Ovary (tissue), 9 donors: ENCODE results near the gene BMX. TPM values are rescaled to one million over a fixed set of nuclear protein-coding genes. Genes with fewer than 3 reads are reported as not detected.

Experiments
- DNase-seq, 5 donors: peaks; one replicate each; pipeline ENCODE4 v3.0.0-alpha.2; 2019 to 2020
- H3K27ac ChIP-seq, 2 donors: fragments of 200-600 bp; one replicate each; pipeline versions ENCODE4 v1.5.1 to v1.8.0; 2019 to 2022
- H3K27me3 ChIP-seq: fragments of 200-600 bp; one replicate; pipeline ENCODE4 v1.8.0; 2022
- H3K36me3 ChIP-seq: fragments of 200-600 bp; sonication (generic); one replicate; pipeline ENCODE4 v1.5.1; 2019
- H3K4me1 ChIP-seq: one replicate; pipeline ENCODE4 v1.8.1; 2013; ENCODE audit warnings: mild to moderate bottlenecking, moderate library complexity; ENCODE audit not compliant: insufficient read depth
- H3K4me3 ChIP-seq: fragments of 200-600 bp; sonication (generic); one replicate; pipeline ENCODE4 v1.5.1; 2017
- H3K9me3 ChIP-seq, 2 donors: fragments of 200-600 bp in 1 of 2; sonication (generic) in 1 of 2; one replicate each; pipeline versions ENCODE4 v1.5.1 to v1.8.1; 2013 to 2019; ENCODE audit warnings: mild to moderate bottlenecking in 1 of 2, moderate library complexity in 1 of 2
- EP300 ChIP-seq: sonication (generic); formaldehyde crosslinking; IDR thresholded peaks from one replicate; pipeline ENCODE4 v1.6.1; 2017; ENCODE audit warnings: antibody characterized with exemption
- POLR2A ChIP-seq: fragments of 450-650 bp; IDR thresholded peaks from one replicate; pipeline ENCODE4 v1.6.1; 2017; ENCODE audit warnings: antibody characterized with exemption, mild to moderate bottlenecking, moderate library complexity
- WGBS, 3 donors: extraction: QIAGEN DNeasy Blood & Tissue Kit in 1 of 3; methylation state at CpG; one replicate each; pipeline versions ENCODE4 v1.1.5 to v1.1.7; 2013 to 2017; 5-methylcytosine and 5-hydroxymethylcytosine counted together
- intact Hi-C, 4 donors: fragments of 100-400 bp; cut with DNase I; formaldehyde crosslinking; loops; one replicate each; pipeline versions ENCODE4 v1.11.0 to v1.15.1; 2022 to 2023
- polyA plus RNA-seq, 2 donors: library from polyadenylated mRNA; stranded (reverse); fragments of 200-250 nt in 1 of 2; fragments of 350-450 nt in 1 of 2; fragmentation: Illumina TruSeq in 1 of 2; extraction: RNeasy Lipid Tissue Mini Kit (QIAGEN cat#74804) in 1 of 2; gene quantifications; one replicate each; pipeline ENCODE4 v1.2.3, GENCODE V29; 2013 to 2014
- total RNA-seq, 7 donors: library from RNA; depleted of rRNA in 2 of 7; stranded (reverse); fragments of >200 nt in 2 of 7; fragmentation: NEBNext Ultra II Directional in 3 of 7; extraction: Animal tissue kit (Norgen Biotek cat#: 25700) in 3 of 7; gene quantifications; one replicate each; pipeline versions ENCODE4 v1.1.0 to v1.2.4, GENCODE V29; 2016 to 2023
- TF ChIP-seq, protein P1 (sequence below), 3 donors: fragments of 450-650 bp in 2 of 3; fragments of 200-600 bp in 1 of 3; IDR thresholded peaks; one replicate each; pipeline versions ENCODE4 v1.5.1 to v1.8.0; 2016 to 2022; ENCODE audit warnings: antibody characterized with exemption in 3 of 3, mild to moderate bottlenecking in 1 of 3
- donor health status: DM: no; HTN: no; CAD: no; lungs with moderate emphysema.
- donor health status: DM: no; HTN: no; CAD: no.
- donor health status: Bipolar disorder and iron deficiency.
- donor health status: DM: yes; HTN: yes; CAD: no.
- donor health status: DM: no; HTN: no; CAD: no.
- donor health status: DM: yes; HTN: yes; CAD: no.

Gene BMX
- total and polyA plus RNA-seq, 9 donors: 0.50 to 3.9 (median 1.3) TPM

DNA sequence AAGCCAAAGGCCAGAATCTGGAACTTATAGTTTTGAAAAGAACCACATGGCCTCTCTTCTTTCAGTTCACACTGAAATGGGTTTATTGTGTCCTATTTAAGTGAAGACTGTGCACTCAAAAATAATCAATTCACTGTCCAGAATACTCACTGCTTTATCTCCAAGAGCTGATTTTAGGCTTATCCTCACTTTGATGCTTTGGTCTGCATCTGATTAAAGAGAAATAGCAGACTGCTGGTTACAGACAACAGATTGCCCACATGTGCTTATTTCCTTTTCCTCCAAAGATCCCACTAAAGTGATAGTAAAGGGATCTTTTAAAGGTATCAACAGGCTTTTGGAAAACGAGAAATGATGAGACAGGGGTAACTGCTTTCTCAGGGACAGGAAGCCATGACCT, 69.5 kb downstream of the BMX start:
- 13 to 31% (median 15%) methylated on average over 1 of the region's 1 CpG for WGBS, 3 donors

DNA sequence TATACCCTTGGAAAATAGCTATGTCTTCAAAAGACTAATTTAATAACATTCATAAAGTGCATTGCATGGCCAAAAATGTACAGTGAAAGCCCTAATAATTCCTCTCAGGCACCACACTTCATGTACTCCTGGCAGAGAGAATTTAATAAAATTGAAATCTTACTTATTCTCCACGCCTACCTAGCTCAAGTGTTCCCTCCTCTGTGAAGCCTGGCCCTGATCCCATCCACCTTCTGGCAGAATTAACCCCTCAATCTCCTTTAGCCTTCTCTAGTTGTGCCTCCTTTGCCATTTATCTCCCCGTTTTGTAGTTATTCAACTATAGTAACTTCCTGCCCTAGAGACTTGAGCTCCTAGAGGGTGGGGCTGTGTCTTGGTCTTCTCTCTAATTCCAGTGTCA, 73.4 kb downstream of the BMX start:
- WGBS, 3 donors: 39 to 67% (median 46%) methylated on average over 2 of the region's 2 CpGs
- Histone ChIP-seq H3K4me1 (no peaks in the 10 kb centered on the region), H3K9me3 (no peaks in the 10 kb centered on the region), H3K27me3 (no peaks in the 10 kb centered on the region), H3K36me3 (no peaks in the 10 kb centered on the region), H3K4me3 (no peak overlapping the region), H3K27ac (no peak overlapping the region)
- TF ChIP-seq POLR2A (no peak), EP300 (no peak)
- TF ChIP-seq, protein P1, sequence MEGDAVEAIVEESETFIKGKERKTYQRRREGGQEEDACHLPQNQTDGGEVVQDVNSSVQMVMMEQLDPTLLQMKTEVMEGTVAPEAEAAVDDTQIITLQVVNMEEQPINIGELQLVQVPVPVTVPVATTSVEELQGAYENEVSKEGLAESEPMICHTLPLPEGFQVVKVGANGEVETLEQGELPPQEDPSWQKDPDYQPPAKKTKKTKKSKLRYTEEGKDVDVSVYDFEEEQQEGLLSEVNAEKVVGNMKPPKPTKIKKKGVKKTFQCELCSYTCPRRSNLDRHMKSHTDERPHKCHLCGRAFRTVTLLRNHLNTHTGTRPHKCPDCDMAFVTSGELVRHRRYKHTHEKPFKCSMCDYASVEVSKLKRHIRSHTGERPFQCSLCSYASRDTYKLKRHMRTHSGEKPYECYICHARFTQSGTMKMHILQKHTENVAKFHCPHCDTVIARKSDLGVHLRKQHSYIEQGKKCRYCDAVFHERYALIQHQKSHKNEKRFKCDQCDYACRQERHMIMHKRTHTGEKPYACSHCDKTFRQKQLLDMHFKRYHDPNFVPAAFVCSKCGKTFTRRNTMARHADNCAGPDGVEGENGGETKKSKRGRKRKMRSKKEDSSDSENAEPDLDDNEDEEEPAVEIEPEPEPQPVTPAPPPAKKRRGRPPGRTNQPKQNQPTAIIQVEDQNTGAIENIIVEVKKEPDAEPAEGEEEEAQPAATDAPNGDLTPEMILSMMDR (IDR thresholded peaks at IDR 0.05): no peak
- DNase-seq: no peak
- intact Hi-C loops: no loop called here

More for the DNA sequence above, 69.5 kb downstream of the BMX start:
- H3K4me3 ChIP-seq: no peak overlapping the region
- H3K36me3 ChIP-seq: no peaks in the 10 kb centered on the region
- TF ChIP-seq, protein P1 (IDR thresholded peaks at IDR 0.05): no peak
- no peak for TF ChIP-seq POLR2A
- no peak for TF ChIP-seq EP300
- no peaks in the 10 kb centered on the region for H3K4me1 ChIP-seq
- intact Hi-C loops: no loop called here
- no peaks in the 10 kb centered on the region for H3K9me3 ChIP-seq
- H3K27me3 ChIP-seq: no peaks in the 10 kb centered on the region
- H3K27ac ChIP-seq: no peak overlapping the region
- DNase-seq: no peak

DNA sequence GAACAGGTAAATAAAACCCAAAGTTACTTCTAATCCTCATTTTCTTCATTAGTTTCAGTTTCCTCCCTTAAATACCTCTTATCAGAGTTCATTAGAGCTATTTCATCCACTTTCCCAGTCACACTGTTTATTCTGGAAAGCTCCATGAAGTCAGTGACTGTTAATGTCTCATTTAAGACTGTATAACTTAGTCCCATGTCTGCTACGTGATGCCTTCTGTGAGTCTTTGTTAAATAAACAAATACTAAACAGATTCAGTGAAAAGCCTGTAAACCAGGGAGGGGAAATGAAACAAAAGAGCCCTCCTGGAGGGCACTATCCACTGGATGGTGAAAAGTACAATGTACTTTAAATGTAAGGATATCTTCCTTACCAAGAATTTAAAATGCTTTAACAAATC, 75.4 kb downstream of the BMX start:
- intact Hi-C loops: no loop called here

DNA sequence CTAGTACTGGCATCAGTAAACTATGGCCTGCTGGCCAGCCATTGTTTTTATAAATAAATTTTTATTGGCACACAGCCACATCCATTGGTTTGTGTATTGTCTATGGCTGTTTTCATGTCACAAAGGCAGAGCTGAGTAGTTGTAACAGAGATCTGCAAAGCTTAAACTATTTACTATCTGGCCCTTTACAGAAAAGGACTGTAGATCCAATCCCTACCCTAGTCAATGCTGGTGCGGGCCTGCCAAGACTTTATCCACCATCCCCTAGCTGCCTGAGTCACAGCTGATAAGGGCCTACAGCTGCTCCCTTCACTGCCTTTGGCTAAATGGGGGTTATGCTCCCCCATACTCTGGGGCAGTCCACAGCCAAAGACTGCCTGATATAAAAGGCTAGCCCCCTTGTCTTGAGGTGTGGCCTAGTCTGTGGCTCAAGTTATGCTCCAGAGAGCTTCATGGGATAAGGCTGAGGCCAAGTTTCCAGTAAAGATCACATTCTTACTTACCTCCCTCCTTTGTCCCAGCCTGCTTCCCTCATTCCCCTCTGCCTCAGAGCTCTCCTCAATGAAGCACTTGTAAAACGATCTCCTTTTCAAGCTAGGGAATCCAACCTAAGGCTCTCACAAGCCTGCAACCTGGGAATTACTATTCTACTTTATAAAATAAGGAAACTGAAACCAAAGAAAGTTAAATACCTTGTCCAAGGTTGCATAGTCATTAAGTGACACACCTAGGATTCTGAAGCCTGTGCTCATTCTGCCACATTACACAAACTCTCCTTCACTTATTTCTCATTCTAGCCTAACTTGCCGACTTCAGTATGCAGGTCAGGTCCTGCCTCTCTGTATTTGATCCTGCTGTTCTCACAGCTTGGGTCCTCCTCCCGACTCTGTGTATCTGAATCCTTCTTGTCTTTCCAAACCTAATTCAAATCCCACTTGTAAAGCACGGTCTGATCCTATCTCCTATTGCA, 79.5 kb downstream of the BMX start:
- intact Hi-C loops: no loop called here
- Histone ChIP-seq H3K9me3 (no peaks in the 10 kb centered on the region), H3K27ac (peak overlapping the region in 1 of 2 donors; percentile 40), H3K4me3 (no peak overlapping the region), H3K36me3 (no peaks in the 10 kb centered on the region), H3K27me3 (no peaks in the 10 kb centered on the region), H3K4me1 (peaks cover 2% of the 10 kb centered on the region)
- TF ChIP-seq POLR2A (no peak), EP300 (no peak)
- TF ChIP-seq, protein P1 (IDR thresholded peaks at IDR 0.05): no peak
- DNase-seq: peak; percentile 23 to 47 (median 27)
- 36 to 42% (median 37%) methylated on average over 5 of the region's 5 CpGs for WGBS, 3 donors

More for the DNA sequence above, 75.4 kb downstream of the BMX start:
- H3K9me3 ChIP-seq: no peaks in the 10 kb centered on the region
- H3K27me3 ChIP-seq: no peaks in the 10 kb centered on the region
- no peak for TF ChIP-seq POLR2A
- no peak for TF ChIP-seq EP300
- TF ChIP-seq, protein P1 (IDR thresholded peaks at IDR 0.05): no peak
- H3K4me1 ChIP-seq: peaks cover 2% of the 10 kb centered on the region
- H3K27ac ChIP-seq: no peak overlapping the region
- WGBS, 3 donors: 20 to 24% (median 23%) methylated on average over 1 of the region's 1 CpG
- no peak overlapping the region for H3K4me3 ChIP-seq
- H3K36me3 ChIP-seq: no peaks in the 10 kb centered on the region
- DNase-seq: no peak
